Measurements from ENCODE around the gene MISFA.
"Not testable (repeated sequence)": the region's sequence is repeated elsewhere in the genome, so short reads cannot be mapped to it uniquely, and the experiment has no call there.

Gene MISFA

GRCh38 chr11:18599739-18600230 lies at the start of gene MISFA:
Gene MISFA, plus strand, starts transcription at chr11:18599789. Its CDS starts 140 bp downstream, at chr11:18599929.
- no peak for DNase-seq

GRCh38 chr11:18563090-18563730 lies 36.4 kb upstream of the MISFA start:
- no peak for DNase-seq

- no peak for DNase-seq
Observed at GRCh38 chr11:18564149-18564548, 35.4 kb upstream of the MISFA start.

- DNase-seq: no peak
Observed at GRCh38 chr11:18566406-18566805, 33.2 kb upstream of the MISFA start.

- no peak for DNase-seq
Observed at GRCh38 chr11:18567081-18567480, 32.5 kb upstream of the MISFA start.

- DNase-seq: no peak
Observed at GRCh38 chr11:18575361-18575760, 24.2 kb upstream of the MISFA start.

GRCh38 chr11:18578975-18579598 lies 20.5 kb upstream of the MISFA start:
- DNase-seq: no peak

GRCh38 chr11:18580113-18580766 lies 19.3 kb upstream of the MISFA start:
- DNase-seq: no peak

GRCh38 chr11:18581825-18582224 lies 17.8 kb upstream of the MISFA start:
- DNase-seq: no peak

- DNase-seq: peak; percentile 48 to 57
Observed at GRCh38 chr11:18588297-18589252, 11.0 kb upstream of the MISFA start, which contains the start of gene UEVLD. Gene UEVLD, minus strand, starts transcription at chr11:18588734. Its CDS starts 80 bp downstream, at chr11:18588654.

- no peak for DNase-seq
Observed at GRCh38 chr11:18590571-18590970, 9.0 kb upstream of the MISFA start.

- not testable (repeated sequence) for DNase-seq
Observed at GRCh38 chr11:18594088-18594487, 5.5 kb upstream of the MISFA start.

GRCh38 chr11:18594999-18595749 lies 4.4 kb upstream of the MISFA start:
- no peak for DNase-seq

- no peak for DNase-seq
Observed at GRCh38 chr11:18600915-18601569, 1.5 kb downstream of the MISFA start.

- DNase-seq: no peak
Observed at GRCh38 chr11:18608376-18608775, 8.8 kb downstream of the MISFA start.

GRCh38 chr11:18611196-18611595 lies 11.6 kb downstream of the MISFA start:
- DNase-seq: no peak

- no peak for DNase-seq
Observed at GRCh38 chr11:18612394-18612793, 12.8 kb downstream of the MISFA start.

GRCh38 chr11:18614667-18615066 lies 15.1 kb downstream of the MISFA start:
- no peak for DNase-seq

- DNase-seq: no peak
Observed at GRCh38 chr11:18615628-18616392, 16.2 kb downstream of the MISFA start.

GRCh38 chr11:18617688-18618341 lies 18.2 kb downstream of the MISFA start:
- peak; percentile 20 to 23 for DNase-seq
